Stimulated activated CD4-positive, alpha-beta T cell treated with anti-CD3 and anti-CD28 coated beads, TNF-alpha, amount 100 ng/mL, for 4 hours (primary cell): ENCODE results near the gene TMEM114.
A peak's percentile ranks its signal among the peaks of the same experiment; 100 is the strongest.
"Not testable (repeated sequence)": the region's sequence is repeated elsewhere in the genome, so short reads cannot be mapped to it uniquely, and the experiment has no call there.

Experiments used
- DNase-seq, 3 experiments: peaks; one replicate each; pipeline ENCODE4 v3.0.0-alpha.2; 2020; ENCODE audit warnings: low read depth in 3 of 3

Gene TMEM114

GRCh38 chr16:8576141-8577004 lies 13.9 kb downstream of the TMEM114 start:
- DNase-seq: no peak

GRCh38 chr16:8575399-8575798 lies 14.9 kb downstream of the TMEM114 start:
- DNase-seq: no peak

GRCh38 chr16:8572919-8573724 lies 17.2 kb downstream of the TMEM114 start:
- DNase-seq: no peak

GRCh38 chr16:8572063-8572918 lies 18.0 kb downstream of the TMEM114 start:
- no peak for DNase-seq

GRCh38 chr16:8571061-8571596 lies 19.2 kb downstream of the TMEM114 start:
- DNase-seq: no peak

- DNase-seq: not testable (repeated sequence)
Observed at GRCh38 chr16:8570393-8570792, 19.9 kb downstream of the TMEM114 start.

- DNase-seq: no peak
Observed at GRCh38 chr16:8569650-8570346, 20.5 kb downstream of the TMEM114 start.

GRCh38 chr16:8568231-8568617 lies 22.1 kb downstream of the TMEM114 start:
- DNase-seq: no peak

GRCh38 chr16:8567355-8568230 lies 22.7 kb downstream of the TMEM114 start:
- DNase-seq: peak; percentile 42 to 53 (median 52)

- no peak for DNase-seq
Observed at GRCh38 chr16:8565498-8565897, 24.8 kb downstream of the TMEM114 start.

GRCh38 chr16:8564934-8565345 lies 25.4 kb downstream of the TMEM114 start:
- DNase-seq: no peak

- not testable (repeated sequence) for DNase-seq
Observed at GRCh38 chr16:8563944-8564540, 26.3 kb downstream of the TMEM114 start.

- DNase-seq: no peak
Observed at GRCh38 chr16:8561496-8561895, 28.8 kb downstream of the TMEM114 start.

- no peak for DNase-seq
Observed at GRCh38 chr16:8555400-8555799, 34.9 kb downstream of the TMEM114 start.

- DNase-seq: no peak
Observed at GRCh38 chr16:8554881-8555280, 35.4 kb downstream of the TMEM114 start.

- no peak for DNase-seq
Observed at GRCh38 chr16:8554022-8554421, 36.3 kb downstream of the TMEM114 start.

GRCh38 chr16:8552487-8553221 lies 37.7 kb downstream of the TMEM114 start:
- no peak for DNase-seq

GRCh38 chr16:8551388-8552332 lies 38.7 kb downstream of the TMEM114 start:
- DNase-seq: no peak
